Activated CD8-positive, alpha-beta T cell treated with anti-CD3 and anti-CD28 coated beads for 36 hours (primary cell): ENCODE results near the gene CAMK4. TPM values are rescaled to one million over a fixed set of nuclear protein-coding genes. Genes with fewer than 3 reads are reported as not detected.

Source experiments
- ATAC-seq: fragments of 200-7000 bp; cut with Tn5 transposase; one replicate; pipeline ENCODE4 v1.10.0; 2021; ENCODE audit warnings: mild to moderate bottlenecking, moderate library complexity
- CTCF ChIA-PET: fragments of 350-600 bp; sonication (Branson Sonifier 250); formaldehyde crosslinking; loops from one replicate; lab custom pipeline; 2021; ENCODE audit warnings: antibody characterized with exemption; lab: Charles Lee
- POLR2A ChIA-PET: fragments of 350-600 bp; sonication (Branson Sonifier 250); formaldehyde crosslinking; loops from one replicate; lab custom pipeline; 2021; ENCODE audit warnings: antibody characterized with exemption; lab: Charles Lee
- DNase-seq: peaks from one replicate; pipeline ENCODE4 v3.0.0-alpha.2; 2020
- H3K27ac Mint-ChIP-seq: one replicate; pipeline ENCODE4 v1.8.0; 2021; ENCODE audit warnings: mild to moderate bottlenecking, mixed read lengths
- H3K27me3 Mint-ChIP-seq: one replicate; pipeline ENCODE4 v1.8.0; 2021; ENCODE audit warnings: mixed read lengths
- H3K36me3 Mint-ChIP-seq: one replicate; pipeline ENCODE4 v1.8.0; 2021; ENCODE audit warnings: low read depth, mixed read lengths
- H3K4me1 Mint-ChIP-seq: one replicate; pipeline ENCODE4 v1.8.0; 2021; ENCODE audit warnings: low read depth, mixed read lengths
- H3K4me3 Mint-ChIP-seq: one replicate; pipeline ENCODE4 v1.8.0; 2021; ENCODE audit warnings: mild to moderate bottlenecking, moderate library complexity, mixed read lengths
- H3K9me3 Mint-ChIP-seq: one replicate; pipeline ENCODE4 v1.8.0; 2021; ENCODE audit warnings: mixed read lengths
- intact Hi-C: fragments of 100-400 bp; cut with micrococcal nuclease; formaldehyde crosslinking; loops from one replicate; pipeline ENCODE4 v1.10.0; 2022
- total RNA-seq, 2 experiments: library from RNA; stranded (reverse); gene quantifications; one replicate each; pipeline ENCODE4 v1.2.3, GENCODE V29; 2021
- TF ChIP-seq, protein P1 (sequence below): fragments of 200-600 bp; IDR thresholded peaks from one replicate; pipeline ENCODE4 v1.8.0; 2022; ENCODE audit warnings: antibody characterized with exemption, mild to moderate bottlenecking

Gene CAMK4
- total RNA-seq, 2 experiments from 2014 or later = 79.7 to 80.7 TPM

DNA sequence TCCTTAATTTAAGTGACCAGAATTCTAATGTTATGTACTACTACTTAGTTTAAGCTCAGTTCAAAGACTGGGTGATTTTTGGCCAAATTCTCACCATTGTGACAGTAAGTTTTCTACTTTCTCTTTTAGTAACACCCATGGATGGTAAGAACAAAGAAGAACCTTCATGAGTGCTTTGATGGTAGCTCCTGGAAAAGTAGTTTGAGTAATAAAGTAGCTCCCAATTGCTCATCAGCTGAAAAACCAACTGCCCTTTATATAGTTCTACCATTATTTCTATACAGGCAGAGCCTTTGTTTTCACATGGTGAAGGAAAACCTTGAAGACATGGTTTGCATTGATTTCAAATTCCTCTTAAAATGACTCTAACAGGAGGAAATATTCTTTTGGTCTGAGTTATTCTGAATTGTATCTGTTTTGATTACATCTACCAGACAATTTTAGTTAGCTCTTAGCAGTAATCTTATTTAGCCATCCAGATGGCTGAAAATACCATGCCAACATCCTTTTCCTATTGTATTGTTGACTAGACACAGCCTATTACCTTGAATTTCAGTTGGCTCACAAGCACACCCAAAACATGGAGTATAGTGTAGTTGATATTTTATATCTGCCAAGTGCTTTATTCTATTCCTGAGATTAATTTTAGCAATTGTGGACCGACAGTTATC lies 311.8 kb downstream of the CAMK4 start:
- intact Hi-C loops = no loop called here
- TF ChIP-seq, protein P1, sequence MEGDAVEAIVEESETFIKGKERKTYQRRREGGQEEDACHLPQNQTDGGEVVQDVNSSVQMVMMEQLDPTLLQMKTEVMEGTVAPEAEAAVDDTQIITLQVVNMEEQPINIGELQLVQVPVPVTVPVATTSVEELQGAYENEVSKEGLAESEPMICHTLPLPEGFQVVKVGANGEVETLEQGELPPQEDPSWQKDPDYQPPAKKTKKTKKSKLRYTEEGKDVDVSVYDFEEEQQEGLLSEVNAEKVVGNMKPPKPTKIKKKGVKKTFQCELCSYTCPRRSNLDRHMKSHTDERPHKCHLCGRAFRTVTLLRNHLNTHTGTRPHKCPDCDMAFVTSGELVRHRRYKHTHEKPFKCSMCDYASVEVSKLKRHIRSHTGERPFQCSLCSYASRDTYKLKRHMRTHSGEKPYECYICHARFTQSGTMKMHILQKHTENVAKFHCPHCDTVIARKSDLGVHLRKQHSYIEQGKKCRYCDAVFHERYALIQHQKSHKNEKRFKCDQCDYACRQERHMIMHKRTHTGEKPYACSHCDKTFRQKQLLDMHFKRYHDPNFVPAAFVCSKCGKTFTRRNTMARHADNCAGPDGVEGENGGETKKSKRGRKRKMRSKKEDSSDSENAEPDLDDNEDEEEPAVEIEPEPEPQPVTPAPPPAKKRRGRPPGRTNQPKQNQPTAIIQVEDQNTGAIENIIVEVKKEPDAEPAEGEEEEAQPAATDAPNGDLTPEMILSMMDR = no peak
- DNase-seq (no peak), ATAC-seq (peak; percentile 30)
- Mint-ChIP-seq H3K4me1 (peaks cover 6% of the 10 kb centered on the region), H3K4me3 (no peak overlapping the region), H3K27ac (no peak overlapping the region), H3K9me3 (no peaks in the 10 kb centered on the region), H3K36me3 (no peaks in the 10 kb centered on the region), H3K27me3 (peaks cover 10% of the 10 kb centered on the region)
- CTCF ChIA-PET = interaction anchor here (0.9 to 1.4 kb wide), 4 partner anchors 9 to 610 kb away, joined by 3 to 6 read pairs (median 4); no protein-coding TSS in a partner anchor
- POLR2A ChIA-PET = no interaction called here

DNA sequence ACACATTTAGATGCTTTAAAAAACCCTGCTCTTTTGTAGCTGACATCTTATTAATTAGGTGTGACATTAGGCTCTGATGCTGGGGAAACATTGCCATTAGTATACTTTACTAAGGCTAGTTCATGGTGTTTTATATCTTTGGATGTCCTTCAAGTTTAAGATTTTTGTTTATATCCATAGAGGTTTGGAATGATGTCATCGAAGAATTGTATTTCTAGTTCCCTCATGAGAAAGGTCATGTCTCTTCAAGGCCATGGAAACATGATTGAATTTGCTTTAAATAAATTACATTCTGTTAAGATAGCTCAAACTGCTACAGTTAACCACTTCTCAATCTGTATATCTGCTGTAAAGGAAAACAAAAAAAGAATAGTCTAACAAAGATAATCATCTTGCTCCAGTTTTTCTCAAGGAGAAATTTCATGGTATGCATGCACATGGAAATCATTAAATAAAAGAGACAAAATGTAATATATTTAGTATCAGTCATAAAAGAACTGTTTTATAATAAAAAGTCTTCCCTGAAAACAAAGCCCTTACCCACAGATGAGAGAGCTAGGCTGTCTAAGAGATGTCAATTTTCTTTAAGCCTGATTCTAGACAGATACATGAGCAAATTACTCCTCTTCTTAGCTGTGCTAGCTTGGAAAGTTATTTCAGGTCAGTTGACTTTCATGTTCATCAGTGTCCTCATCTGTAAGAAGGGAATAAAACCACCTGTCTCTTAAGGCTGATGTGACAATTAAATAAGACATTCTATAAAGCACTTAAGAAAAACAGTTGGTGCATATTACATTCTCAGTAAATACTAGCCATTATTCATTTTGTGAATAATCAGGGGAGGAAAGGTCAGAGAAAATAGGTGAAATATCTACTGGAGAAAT lies 313.2 kb downstream of the CAMK4 start:
- CTCF ChIA-PET = interaction anchor here (1.8 kb wide), 1 partner anchor 13 kb away, joined by 10 read pairs; no protein-coding TSS in a partner anchor
- Mint-ChIP-seq H3K4me1 (peaks cover 2% of the 10 kb centered on the region), H3K4me3 (no peak overlapping the region), H3K27ac (no peak overlapping the region), H3K27me3 (peaks cover 14% of the 10 kb centered on the region), H3K9me3 (no peaks in the 10 kb centered on the region), H3K36me3 (no peaks in the 10 kb centered on the region)
- POLR2A ChIA-PET = no interaction called here
- intact Hi-C loops = no loop called here
- TF ChIP-seq, protein P1 = no peak
- ATAC-seq (no peak), DNase-seq (no peak)

Other genes starting within 250 kb of the CAMK4 start
- gene TSLP, start 152.7 kb upstream of the CAMK4 start, total RNA-seq = 1 to 10 TPM in 1 of 2 experiments, under 1 TPM in 1; 0.65 to 1.0 TPM
- gene WDR36, start 132.0 kb upstream of the CAMK4 start, total RNA-seq = 10 to 100 TPM; 65.1 to 65.6 TPM